Stimulated activated CD8-positive, alpha-beta memory T cell treated with anti-CD3 and anti-CD28 coated beads, Interleukin-4, amount 100 ng/mL, for 24 hours (primary cell): ENCODE results near the gene NLRC3.

Experiments used
- DNase-seq: peaks from one replicate; pipeline ENCODE4 v3.0.0-alpha.2; 2020; ENCODE audit warnings: low read depth

NLRC3 gene

GRCh38 chr16:3598236-3598635, 21.0 kb upstream of the NLRC3 start:
- no peak for DNase-seq

- DNase-seq, result no peak
Measured at GRCh38 chr16:3597676-3598075, 20.5 kb upstream of the NLRC3 start.

GRCh38 chr16:3597226-3597625, 20.0 kb upstream of the NLRC3 start:
- no peak for DNase-seq

- DNase-seq, result no peak
Measured at GRCh38 chr16:3596101-3596861, 19.1 kb upstream of the NLRC3 start.

GRCh38 chr16:3595521-3596021, 18.4 kb upstream of the NLRC3 start:
- DNase-seq, result no peak

- no peak for DNase-seq
Measured at GRCh38 chr16:3595110-3595486, 17.9 kb upstream of the NLRC3 start.

GRCh38 chr16:3594316-3595109, 17.3 kb upstream of the NLRC3 start:
- no peak for DNase-seq

- no peak for DNase-seq
Measured at GRCh38 chr16:3592559-3592958, 15.4 kb upstream of the NLRC3 start.

GRCh38 chr16:3591991-3592390, 14.8 kb upstream of the NLRC3 start:
- no peak for DNase-seq

GRCh38 chr16:3591436-3591803, 14.2 kb upstream of the NLRC3 start:
- DNase-seq, result no peak

- DNase-seq, result no peak
Measured at GRCh38 chr16:3590736-3591435, 13.7 kb upstream of the NLRC3 start.

GRCh38 chr16:3589991-3590701, 12.9 kb upstream of the NLRC3 start:
- DNase-seq, result no peak

GRCh38 chr16:3589441-3589921, 12.3 kb upstream of the NLRC3 start:
- no peak for DNase-seq

GRCh38 chr16:3589001-3589400, 11.8 kb upstream of the NLRC3 start:
- no peak for DNase-seq

- DNase-seq, result no peak
Measured at GRCh38 chr16:3587547-3588110, 10.4 kb upstream of the NLRC3 start.

- DNase-seq, result no peak
Measured at GRCh38 chr16:3584412-3584811, 7.2 kb upstream of the NLRC3 start.

- DNase-seq, result no peak
Measured at GRCh38 chr16:3583303-3584038, 6.3 kb upstream of the NLRC3 start.

- DNase-seq, result no peak
Measured at GRCh38 chr16:3582276-3583165, 5.3 kb upstream of the NLRC3 start.

GRCh38 chr16:3581392-3581791, 4.2 kb upstream of the NLRC3 start:
- no peak for DNase-seq

GRCh38 chr16:3580686-3581085, 3.5 kb upstream of the NLRC3 start:
- no peak for DNase-seq
